ENCODE measurements around the gene S100A13. TPM values are rescaled to one million over a fixed set of nuclear protein-coding genes. Genes with fewer than 3 reads are reported as not detected.

S100A13 gene
- total RNA-seq, 4 donors from 2014 or later, result 33.8 to 67.8 (median 45.5) TPM

- WGBS, 2 donors (ENCODE audit: low coverage in 1 of 2), result 82 to 95% methylated on average over 3 to 11 of the region's 11 CpGs
Measured at GRCh38 chr1:153606194-153606593, 21.1 kb downstream of the S100A13 start.

GRCh38 chr1:153602749-153603148 lies 24.6 kb downstream of the S100A13 start:
- no peak for TF ChIP-seq POLR2AphosphoS5 (IDR thresholded peaks at IDR 0.05)
- no peak for TF ChIP-seq EP300 (IDR thresholded peaks at IDR 0.05; ENCODE audit: low read depth)
- TF ChIP-seq POLR2A (IDR thresholded peaks at IDR 0.05), result no peak
- TF ChIP-seq CTCF (IDR thresholded peaks at IDR 0.05), result no peak
- peaks cover 0 to 9% (median under 1%) of the 10 kb centered on the region in 4 donors for H3K4me1 ChIP-seq
- no peak overlapping the region for H3K27ac ChIP-seq
- in situ Hi-C loops (cut with MboI; ENCODE audit: low pct_ligation_motif_present in 1 of 4, low pct_unique_long_range_greater_than_20kb in 1 of 4, low sequenced_read_pairs in 3 of 4) (no loop called here), intact Hi-C loops (cut with DNase I; ENCODE audit: low total_unique reads) (loop anchor here (1.0 kb wide), 1 partner anchor 20 kb away; no protein-coding TSS in a partner anchor)
- no peak overlapping the region for H3K4me3 ChIP-seq
- DNase-seq, result no peak
- peaks cover 0 to 19% (median 3%) of the 10 kb centered on the region in 4 donors for H3K36me3 ChIP-seq
- WGBS, 2 donors (ENCODE audit: low coverage in 1 of 2), result 86 to 91% methylated on average over 6 of the region's 6 CpGs
- no peaks in the 10 kb centered on the region for H3K9me3 ChIP-seq
- no peaks in the 10 kb centered on the region for H3K27me3 ChIP-seq

More at GRCh38 chr1:153606194-153606593, 21.1 kb downstream of the S100A13 start:
- TF ChIP-seq POLR2A (IDR thresholded peaks at IDR 0.05) (no peak), CTCF (IDR thresholded peaks at IDR 0.05) (no peak), POLR2AphosphoS5 (IDR thresholded peaks at IDR 0.05) (no peak), EP300 (IDR thresholded peaks at IDR 0.05; ENCODE audit: low read depth) (no peak)
- Histone ChIP-seq H3K27me3 (no peaks in the 10 kb centered on the region), H3K27ac (no peak overlapping the region), H3K36me3 (peaks cover 0 to 19% (median 3%) of the 10 kb centered on the region in 4 donors), H3K9me3 (no peaks in the 10 kb centered on the region), H3K4me3 (no peak overlapping the region), H3K4me1 (peaks cover 21 to 39% (median 29%) of the 10 kb centered on the region in 4 donors)
- intact Hi-C loops (cut with DNase I; ENCODE audit: low total_unique reads) (no loop called here), in situ Hi-C loops (cut with MboI; ENCODE audit: low pct_ligation_motif_present in 1 of 4, low pct_unique_long_range_greater_than_20kb in 1 of 4, low sequenced_read_pairs in 3 of 4) (no loop called here)
- no peak for DNase-seq

GRCh38 chr1:153599847-153600246 lies 27.5 kb downstream of the S100A13 start:
- peaks cover 0 to 3% (median 0%) of the 10 kb centered on the region in 4 donors for H3K4me1 ChIP-seq
- no peak overlapping the region for H3K27ac ChIP-seq
- in situ Hi-C loops (cut with MboI; ENCODE audit: low pct_ligation_motif_present in 1 of 4, low pct_unique_long_range_greater_than_20kb in 1 of 4, low sequenced_read_pairs in 3 of 4) (loop anchor here in 1 of 4 donors (25.0 kb wide), 1 partner anchor 238 kb away; the partner anchor contains the start of gene S100A9), intact Hi-C loops (cut with DNase I; ENCODE audit: low total_unique reads) (no loop called here)
- peaks cover 0 to 3% (median 0%) of the 10 kb centered on the region in 4 donors for H3K36me3 ChIP-seq
- no peak for DNase-seq
- no peaks in the 10 kb centered on the region for H3K27me3 ChIP-seq
- H3K9me3 ChIP-seq, result no peaks in the 10 kb centered on the region
- 77 to 91% methylated on average over 3 to 7 of the region's 7 CpGs for WGBS, 2 donors (ENCODE audit: low coverage in 1 of 2)
- TF ChIP-seq POLR2AphosphoS5 (IDR thresholded peaks at IDR 0.05) (no peak), CTCF (IDR thresholded peaks at IDR 0.05) (no peak), EP300 (IDR thresholded peaks at IDR 0.05; ENCODE audit: low read depth) (no peak), POLR2A (IDR thresholded peaks at IDR 0.05) (no peak)
- H3K4me3 ChIP-seq, result no peak overlapping the region

DNA sequence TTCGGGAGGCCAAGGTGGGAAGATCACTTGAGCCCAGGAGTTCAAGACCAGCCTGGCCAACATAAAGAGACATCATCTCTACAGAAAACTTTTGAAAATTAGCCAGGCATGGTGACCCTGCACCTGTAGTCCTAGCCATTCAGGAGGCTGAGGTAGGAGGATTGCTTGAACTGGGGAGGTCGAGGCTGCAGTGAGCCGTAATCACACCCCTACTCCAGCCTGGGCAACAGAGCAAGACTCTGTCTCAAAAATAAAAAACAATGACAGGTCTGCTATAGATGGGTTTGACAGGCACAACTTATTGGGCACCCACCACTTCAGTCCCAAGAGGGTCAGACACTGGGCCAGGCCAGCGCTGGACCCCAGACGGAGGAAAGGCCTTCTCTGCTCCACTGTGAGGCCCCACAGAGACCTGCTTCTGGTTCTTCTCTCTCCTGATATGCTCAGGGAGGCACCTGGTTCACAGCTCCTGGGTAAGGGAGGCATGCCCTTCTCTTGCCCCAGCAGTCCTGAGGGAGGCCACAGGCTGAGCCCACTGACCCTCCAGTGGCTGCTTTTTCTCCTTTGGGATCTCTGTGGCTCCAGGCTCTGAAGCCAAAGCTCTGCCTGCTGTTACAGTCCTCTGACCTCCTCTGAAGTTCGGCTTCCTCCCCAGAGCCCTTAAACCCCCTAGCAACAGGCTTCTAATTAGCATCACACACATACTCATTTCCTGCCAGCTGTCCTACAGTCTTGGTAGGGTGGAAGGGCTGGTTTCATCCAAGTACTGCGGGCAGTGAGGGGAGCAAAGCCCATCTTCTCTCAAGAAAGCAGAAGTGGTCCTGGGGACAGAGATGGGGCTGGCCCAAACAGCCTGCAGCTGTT lies 28.8 kb downstream of the S100A13 start:
- no peak for TF ChIP-seq CTCF (IDR thresholded peaks at IDR 0.05)
- TF ChIP-seq POLR2A (IDR thresholded peaks at IDR 0.05), result peak; percentile 19
- Histone ChIP-seq H3K27ac (peak overlapping the region in 1 of 4 donors; percentile 14), H3K36me3 (no peaks in the 10 kb centered on the region), H3K27me3 (no peaks in the 10 kb centered on the region), H3K4me3 (no peak overlapping the region), H3K9me3 (no peaks in the 10 kb centered on the region), H3K4me1 (peaks cover 0 to 3% (median 0%) of the 10 kb centered on the region in 4 donors)
- 71% methylated on average over 7 of the region's 7 CpGs; no CpG with 5 or more reads in 1 of the 2 donors for WGBS, 2 donors (ENCODE audit: low coverage in 1 of 2)
- intact Hi-C loops (cut with DNase I; ENCODE audit: low total_unique reads), result no loop called here
- DNase-seq, result peak; percentile 23
- in situ Hi-C loops (cut with MboI; ENCODE audit: low pct_ligation_motif_present in 1 of 4, low pct_unique_long_range_greater_than_20kb in 1 of 4, low sequenced_read_pairs in 3 of 4), result loop anchor here in 1 of 4 donors (25.0 kb wide), 1 partner anchor 236 kb away; the partner anchor contains the start of gene S100A9
